ENCODE measurements around the gene ZCCHC7. TPM values are rescaled to one million over a fixed set of nuclear protein-coding genes. Genes with fewer than 3 reads are reported as not detected.

Gene ZCCHC7
- total and polyA plus RNA-seq, 2 experiments from 2014 or later, result 29.8 to 38.8 TPM

DNA sequence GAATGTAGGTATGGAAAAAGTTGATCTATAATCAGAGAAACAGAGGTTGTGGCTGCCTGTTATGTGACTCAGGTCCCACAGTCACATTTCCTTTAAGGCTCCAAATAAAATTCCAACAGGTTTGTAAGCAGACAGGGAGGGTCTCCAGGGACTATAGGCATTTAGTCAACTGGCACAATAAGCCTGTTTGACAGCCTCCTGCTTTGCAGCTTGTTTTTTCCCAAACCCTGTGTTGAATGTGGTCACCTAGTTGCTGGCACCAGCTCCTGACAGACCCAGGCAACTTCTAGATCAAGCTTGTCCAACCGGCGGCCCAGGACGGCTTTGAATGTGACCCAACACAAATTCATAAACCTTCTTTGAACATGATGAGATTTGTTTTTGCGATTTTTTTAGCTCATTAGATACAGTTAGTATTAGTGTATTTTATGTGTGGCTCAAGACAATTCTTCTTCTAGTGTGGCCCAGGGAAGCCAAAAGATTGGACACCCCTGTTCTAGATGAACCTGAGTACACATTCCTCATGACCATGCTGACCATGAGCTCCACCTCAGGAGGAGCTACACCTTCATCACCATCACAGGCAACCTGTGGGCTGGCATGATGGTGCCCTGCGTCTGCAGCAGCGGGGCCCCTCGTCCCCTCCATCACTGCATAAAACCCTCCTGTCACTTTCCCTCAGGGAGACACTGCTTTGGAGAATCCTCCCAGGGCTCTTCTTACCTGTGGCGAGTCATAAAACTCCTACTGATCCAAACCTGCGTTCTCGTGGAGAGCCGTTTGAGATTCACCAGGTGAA lies 286.4 kb downstream of the ZCCHC7 start:
- Mint-ChIP-seq H3K27ac (no peak overlapping the region), H3K27me3 (ENCODE audit: insufficient read depth, low read depth, poor library complexity) (peaks cover 5% of the 10 kb centered on the region), H3K36me3 (ENCODE audit: low read depth) (no peaks in the 10 kb centered on the region), H3K4me3 (no peak overlapping the region), H3K9me3 (no peaks in the 10 kb centered on the region), H3K4me1 (peaks cover 18% of the 10 kb centered on the region)
- Histone ChIP-seq H3K9me2 (ENCODE audit: insufficient read depth) (0 out of 2 replicates have a peak, but pooled peaks cover 3% of the 10 kb centered on the region), H3K27me3 (ENCODE audit: insufficient read depth) (no peaks in the 10 kb centered on the region), H3F3A (replicated peaks; ENCODE audit: low read depth) (0 out of 2 replicates have a peak, but pooled peaks cover 4% of the 10 kb centered on the region), H2AFZ (no peak overlapping the region), H3K4me1 (ENCODE audit: insufficient read depth) (no peaks in the 10 kb centered on the region), H3K4me3 (no peak overlapping the region), H4K20me1 (replicated peaks; ENCODE audit: insufficient read depth) (no peaks in the 10 kb centered on the region), H3K36me3 (ENCODE audit: insufficient read depth) (no peaks in the 10 kb centered on the region), H3K79me2 (replicated peaks; ENCODE audit: insufficient read depth) (no peaks in the 10 kb centered on the region), H3K4me2 (no peak overlapping the region), H3K27ac (ENCODE audit: low read depth) (no peak overlapping the region)
- TF ChIP-seq ETS1 (IDR thresholded peaks at IDR 0.05), result no peak
- TF ChIP-seq, protein P1, sequence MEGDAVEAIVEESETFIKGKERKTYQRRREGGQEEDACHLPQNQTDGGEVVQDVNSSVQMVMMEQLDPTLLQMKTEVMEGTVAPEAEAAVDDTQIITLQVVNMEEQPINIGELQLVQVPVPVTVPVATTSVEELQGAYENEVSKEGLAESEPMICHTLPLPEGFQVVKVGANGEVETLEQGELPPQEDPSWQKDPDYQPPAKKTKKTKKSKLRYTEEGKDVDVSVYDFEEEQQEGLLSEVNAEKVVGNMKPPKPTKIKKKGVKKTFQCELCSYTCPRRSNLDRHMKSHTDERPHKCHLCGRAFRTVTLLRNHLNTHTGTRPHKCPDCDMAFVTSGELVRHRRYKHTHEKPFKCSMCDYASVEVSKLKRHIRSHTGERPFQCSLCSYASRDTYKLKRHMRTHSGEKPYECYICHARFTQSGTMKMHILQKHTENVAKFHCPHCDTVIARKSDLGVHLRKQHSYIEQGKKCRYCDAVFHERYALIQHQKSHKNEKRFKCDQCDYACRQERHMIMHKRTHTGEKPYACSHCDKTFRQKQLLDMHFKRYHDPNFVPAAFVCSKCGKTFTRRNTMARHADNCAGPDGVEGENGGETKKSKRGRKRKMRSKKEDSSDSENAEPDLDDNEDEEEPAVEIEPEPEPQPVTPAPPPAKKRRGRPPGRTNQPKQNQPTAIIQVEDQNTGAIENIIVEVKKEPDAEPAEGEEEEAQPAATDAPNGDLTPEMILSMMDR (conservative IDR thresholded peaks at IDR 0.05; ENCODE audit: low read depth in 2 of 2), result no peak
- TF ChIP-seq STAT1 (IDR thresholded peaks at IDR 0.05; ENCODE audit: unreplicated experiment), result no peak
- no peak for TF ChIP-seq ZNF462 (CRISPR knock-in tag; IDR thresholded peaks at IDR 0.05)
- TF ChIP-seq JUNB (IDR thresholded peaks at IDR 0.05; ENCODE audit: unreplicated experiment), result no peak
- TF ChIP-seq, protein P2, sequence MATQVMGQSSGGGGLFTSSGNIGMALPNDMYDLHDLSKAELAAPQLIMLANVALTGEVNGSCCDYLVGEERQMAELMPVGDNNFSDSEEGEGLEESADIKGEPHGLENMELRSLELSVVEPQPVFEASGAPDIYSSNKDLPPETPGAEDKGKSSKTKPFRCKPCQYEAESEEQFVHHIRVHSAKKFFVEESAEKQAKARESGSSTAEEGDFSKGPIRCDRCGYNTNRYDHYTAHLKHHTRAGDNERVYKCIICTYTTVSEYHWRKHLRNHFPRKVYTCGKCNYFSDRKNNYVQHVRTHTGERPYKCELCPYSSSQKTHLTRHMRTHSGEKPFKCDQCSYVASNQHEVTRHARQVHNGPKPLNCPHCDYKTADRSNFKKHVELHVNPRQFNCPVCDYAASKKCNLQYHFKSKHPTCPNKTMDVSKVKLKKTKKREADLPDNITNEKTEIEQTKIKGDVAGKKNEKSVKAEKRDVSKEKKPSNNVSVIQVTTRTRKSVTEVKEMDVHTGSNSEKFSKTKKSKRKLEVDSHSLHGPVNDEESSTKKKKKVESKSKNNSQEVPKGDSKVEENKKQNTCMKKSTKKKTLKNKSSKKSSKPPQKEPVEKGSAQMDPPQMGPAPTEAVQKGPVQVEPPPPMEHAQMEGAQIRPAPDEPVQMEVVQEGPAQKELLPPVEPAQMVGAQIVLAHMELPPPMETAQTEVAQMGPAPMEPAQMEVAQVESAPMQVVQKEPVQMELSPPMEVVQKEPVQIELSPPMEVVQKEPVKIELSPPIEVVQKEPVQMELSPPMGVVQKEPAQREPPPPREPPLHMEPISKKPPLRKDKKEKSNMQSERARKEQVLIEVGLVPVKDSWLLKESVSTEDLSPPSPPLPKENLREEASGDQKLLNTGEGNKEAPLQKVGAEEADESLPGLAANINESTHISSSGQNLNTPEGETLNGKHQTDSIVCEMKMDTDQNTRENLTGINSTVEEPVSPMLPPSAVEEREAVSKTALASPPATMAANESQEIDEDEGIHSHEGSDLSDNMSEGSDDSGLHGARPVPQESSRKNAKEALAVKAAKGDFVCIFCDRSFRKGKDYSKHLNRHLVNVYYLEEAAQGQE (IDR thresholded peaks at IDR 0.05; ENCODE audit: unreplicated experiment), result no peak
- TF ChIP-seq CREB1 (CRISPR knock-in tag; IDR thresholded peaks at IDR 0.05; ENCODE audit: low read depth), result no peak
- no peak for TF ChIP-seq EZH2 (IDR thresholded peaks at IDR 0.05; ENCODE audit: low read depth, unreplicated experiment)
- no peak for TF ChIP-seq EZH2phosphoT487 (IDR thresholded peaks at IDR 0.05; ENCODE audit: unreplicated experiment)
- no peak for TF ChIP-seq POLR2AphosphoS5 (IDR thresholded peaks at IDR 0.05; ENCODE audit: low read depth)
- no peak for TF ChIP-seq NANOG (IDR thresholded peaks at IDR 0.05; ENCODE audit: borderline replicate concordance)
- TF ChIP-seq ZNF331 (CRISPR knock-in tag; IDR thresholded peaks at IDR 0.05; ENCODE audit: low read depth), result no peak
- TF ChIP-seq ZNF114 (CRISPR knock-in tag; IDR thresholded peaks at IDR 0.05), result no peak
- DNase-seq (ENCODE audit: low spot score), result no peak
- no peak for ATAC-seq
